Neuronal stem cell (in vitro differentiated cells): ENCODE data around the gene FAM219A.
A peak's percentile ranks its signal among the peaks of the same experiment; 100 is the strongest.
"Not testable (repeated sequence)": the region's sequence is repeated elsewhere in the genome, so short reads cannot be mapped to it uniquely, and the experiment has no call there.

Experiments
- DNase-seq: peaks from one replicate; pipeline ENCODE4 v3.0.0-alpha.2; 2013; ENCODE audit warnings: low spot score
- H2AFZ ChIP-seq: one replicate; pipeline ENCODE4 v1.6.1; 2013; ENCODE audit warnings: mild to moderate bottlenecking, low read length, inconsistent platforms
- H2AK5ac ChIP-seq: 2 replicates; pipeline ENCODE4 v1.6.1; 2013; ENCODE audit warnings: low read depth, mild to moderate bottlenecking, inconsistent platforms, low read length, moderate library complexity, mixed read lengths
- H2BK120ac ChIP-seq: 2 replicates; pipeline ENCODE4 v1.6.1; 2013; ENCODE audit warnings: low read depth, mild to moderate bottlenecking, inconsistent platforms, low read length, moderate library complexity, mixed read lengths
- H2BK12ac ChIP-seq: one replicate; pipeline ENCODE4 v1.6.1; 2013; ENCODE audit warnings: low read length, inconsistent platforms
- H2BK15ac ChIP-seq: 2 replicates; pipeline ENCODE4 v1.6.1; 2013; ENCODE audit warnings: mild to moderate bottlenecking, low read length, inconsistent platforms, mixed read lengths
- H2BK5ac ChIP-seq: one replicate; pipeline ENCODE4 v1.6.1; 2013; ENCODE audit warnings: inconsistent platforms, mild to moderate bottlenecking, low read length, moderate library complexity
- H3K14ac ChIP-seq: one replicate; pipeline ENCODE4 v1.6.1; 2013; ENCODE audit warnings: low read length, inconsistent platforms
- H3K18ac ChIP-seq: 2 replicates; pipeline ENCODE4 v1.6.1; 2013; ENCODE audit warnings: low read length, inconsistent platforms
- H3K23ac ChIP-seq: 2 replicates; pipeline ENCODE4 v1.6.1; 2013; ENCODE audit warnings: low read depth, mild to moderate bottlenecking, mixed read lengths, low read length, inconsistent platforms; ENCODE audit not compliant: poor library complexity
- H3K27ac ChIP-seq: replicated peaks from 3 replicates; pipeline ENCODE4 v1.5.1; 2013; ENCODE audit warnings: low read length, inconsistent platforms
- H3K27me3 ChIP-seq, 3 experiments: 2 replicates each; pipeline ENCODE4 v1.6.1; 2013; ENCODE audit warnings: low read length in 3 of 3, mild to moderate bottlenecking in 2 of 3, inconsistent platforms in 1 of 3, low read depth in 1 of 3, mixed read lengths in 1 of 3, moderate library complexity in 1 of 3; ENCODE audit not compliant: control insufficient read depth in 3 of 3, insufficient read depth in 3 of 3
- H3K36me3 ChIP-seq, 2 donors: replicated peaks in 1 of 2; 2 replicates each; pipeline ENCODE4 v1.6.1; 2013; ENCODE audit warnings: low read length in 2 of 2; ENCODE audit not compliant: control insufficient read depth in 2 of 2, insufficient read depth in 2 of 2
- H3K4ac ChIP-seq: 2 replicates; pipeline ENCODE4 v1.6.1; 2013; ENCODE audit warnings: inconsistent platforms, mild to moderate bottlenecking, low read length, moderate library complexity
- H3K4me1 ChIP-seq, 2 donors: 1 replicate in 1 of 2; 2 replicates in 1 of 2; pipeline ENCODE4 v1.6.1; 2013; ENCODE audit warnings: low read length in 2 of 2, low read depth in 1 of 2; ENCODE audit not compliant: control insufficient read depth in 2 of 2, insufficient read depth in 1 of 2
- H3K4me2 ChIP-seq: one replicate; pipeline ENCODE4 v1.6.1; 2013; ENCODE audit warnings: mild to moderate bottlenecking, low read length, inconsistent platforms; ENCODE audit not compliant: insufficient read depth, poor library complexity, severe bottlenecking
- H3K4me3 ChIP-seq, 2 donors: 2 replicates each; pipeline ENCODE4 v1.5.1; 2013; ENCODE audit warnings: low read length in 2 of 2, mild to moderate bottlenecking in 2 of 2, inconsistent platforms in 1 of 2, moderate library complexity in 1 of 2
- H3K79me1 ChIP-seq: one replicate; pipeline ENCODE4 v1.6.1; 2013; ENCODE audit warnings: low read depth, mild to moderate bottlenecking, inconsistent platforms, low read length, moderate library complexity
- H3K9ac ChIP-seq: one replicate; pipeline ENCODE4 v1.6.1; 2013; ENCODE audit warnings: mild to moderate bottlenecking, low read depth, low read length, inconsistent platforms; ENCODE audit not compliant: poor library complexity
- H3K9me3 ChIP-seq, 2 donors: replicated peaks in 1 of 2; 2 replicates each; pipeline versions ENCODE3 to v1.6.1; 2013; ENCODE audit warnings: low read length in 2 of 2, mild to moderate bottlenecking in 2 of 2, inconsistent platforms in 1 of 2, low read depth in 1 of 2, mixed read lengths in 1 of 2, moderate library complexity in 1 of 2; ENCODE audit not compliant: control insufficient read depth in 2 of 2, insufficient read depth in 1 of 2
- H4K8ac ChIP-seq: one replicate; pipeline ENCODE4 v1.6.1; 2013; ENCODE audit warnings: low read depth, mild to moderate bottlenecking, inconsistent platforms, low read length, moderate library complexity
- H4K91ac ChIP-seq: one replicate; pipeline ENCODE4 v1.6.1; 2013; ENCODE audit warnings: low read length, low read depth, mild to moderate bottlenecking, inconsistent platforms; ENCODE audit not compliant: poor library complexity
- WGBS, 2 donors: extraction: QIAGEN DNeasy Blood & Tissue Kit; methylation state at CpG; one replicate each; pipeline ENCODE4 v1.1.7; 2013; ENCODE audit warnings: missing lambda C conversion rate in 2 of 2, mixed read lengths in 1 of 2; ENCODE audit not compliant: insufficient read length in 2 of 2, insufficient replicate concordance in 1 of 2; ENCODE audit errors: extremely low coverage in 2 of 2; 5-methylcytosine and 5-hydroxymethylcytosine counted together

FAM219A gene

GRCh38 chr9:34438465-34438864 lies 19.9 kb downstream of the FAM219A start:
- not testable (repeated sequence) for H3K4me2 ChIP-seq, H3K9ac ChIP-seq, H2BK5ac ChIP-seq, H3K4ac ChIP-seq, H3K14ac ChIP-seq, H3K23ac ChIP-seq, H2BK15ac ChIP-seq, H3K27me3 ChIP-seq, H2AFZ ChIP-seq, H3K18ac ChIP-seq, H2BK12ac ChIP-seq, H3K9me3 ChIP-seq, H4K8ac ChIP-seq, H4K91ac ChIP-seq, H3K36me3 ChIP-seq, H2AK5ac ChIP-seq, DNase-seq, H3K4me1 ChIP-seq, H2BK120ac ChIP-seq, H3K4me3 ChIP-seq, H3K27ac ChIP-seq, H3K79me1 ChIP-seq
- WGBS, 2 donors = no CpG with 5 or more reads among the region's 4 CpGs

GRCh38 chr9:34437926-34438307 lies 20.5 kb downstream of the FAM219A start:
- not testable (repeated sequence) for H3K4me3 ChIP-seq, H3K79me1 ChIP-seq, H3K4me2 ChIP-seq, H4K91ac ChIP-seq, H2BK5ac ChIP-seq, H2AFZ ChIP-seq, H3K14ac ChIP-seq, H3K23ac ChIP-seq, H3K27ac ChIP-seq, H3K18ac ChIP-seq, H2BK15ac ChIP-seq, H3K9ac ChIP-seq, H3K9me3 ChIP-seq, H3K4ac ChIP-seq, H2BK12ac ChIP-seq, DNase-seq, H2BK120ac ChIP-seq, H3K4me1 ChIP-seq, H4K8ac ChIP-seq, H3K27me3 ChIP-seq, H2AK5ac ChIP-seq, H3K36me3 ChIP-seq
- no CpG with 5 or more reads among the region's 28 CpGs for WGBS, 2 donors

- no peak overlapping the region for H3K4ac ChIP-seq
- no peak overlapping the region for H3K14ac ChIP-seq
- no peak overlapping the region for H3K27ac ChIP-seq
- H3K36me3 ChIP-seq = peaks cover 0 to 10% of the 10 kb centered on the region in 2 donors
- WGBS, 2 donors = no CpG with 5 or more reads among the region's 14 CpGs
- H3K4me3 ChIP-seq = no peak overlapping the region
- no peak overlapping the region for H3K4me2 ChIP-seq
- H2BK5ac ChIP-seq = no peak overlapping the region
- H2BK15ac ChIP-seq = no peak overlapping the region
- no peaks in the 10 kb centered on the region for H3K79me1 ChIP-seq
- H2AFZ ChIP-seq = no peak overlapping the region
- no peak overlapping the region for H3K9ac ChIP-seq
- H2AK5ac ChIP-seq = no peak overlapping the region
- H4K8ac ChIP-seq = no peak overlapping the region
- H3K27me3 ChIP-seq = no peaks in the 10 kb centered on the region
- no peak overlapping the region for H2BK12ac ChIP-seq
- H3K23ac ChIP-seq = no peak overlapping the region
- H3K4me1 ChIP-seq = no peaks in the 10 kb centered on the region
- peak; percentile 77 for DNase-seq
- H3K18ac ChIP-seq = no peak overlapping the region
- no peak overlapping the region for H2BK120ac ChIP-seq
- no peaks in the 10 kb centered on the region for H3K9me3 ChIP-seq
- H4K91ac ChIP-seq = no peak overlapping the region
These were observed 21.1 kb downstream of the FAM219A start for GRCh38 chr9:34437006-34437925.

- no peak overlapping the region for H3K4me2 ChIP-seq
- no peak overlapping the region for H2AFZ ChIP-seq
- no peaks in the 10 kb centered on the region for H3K4me1 ChIP-seq
- no peak overlapping the region for H3K27ac ChIP-seq
- no peaks in the 10 kb centered on the region for H3K79me1 ChIP-seq
- no peak overlapping the region for H2BK15ac ChIP-seq
- H4K91ac ChIP-seq = no peak overlapping the region
- H2BK120ac ChIP-seq = no peak overlapping the region
- H3K18ac ChIP-seq = no peak overlapping the region
- no peaks in the 10 kb centered on the region for H3K27me3 ChIP-seq
- no peak overlapping the region for H3K4me3 ChIP-seq
- no peak overlapping the region for H3K14ac ChIP-seq
- no peaks in the 10 kb centered on the region for H3K9me3 ChIP-seq
- H2BK12ac ChIP-seq = no peak overlapping the region
- H3K9ac ChIP-seq = no peak overlapping the region
- H3K23ac ChIP-seq = no peak overlapping the region
- no peak overlapping the region for H3K4ac ChIP-seq
- no peak overlapping the region for H4K8ac ChIP-seq
- no CpG with 5 or more reads among the region's 2 CpGs for WGBS, 2 donors
- H2AK5ac ChIP-seq = no peak overlapping the region
- H3K36me3 ChIP-seq = peaks cover 0 to 2% of the 10 kb centered on the region in 2 donors
- no peak overlapping the region for H2BK5ac ChIP-seq
- no peak for DNase-seq
These were observed 26.7 kb downstream of the FAM219A start for GRCh38 chr9:34431667-34432066.
